ENCODE results near the gene TRIM15. TPM values are rescaled to one million over a fixed set of nuclear protein-coding genes. Genes with fewer than 3 reads are reported as not detected.

The TRIM15 gene
- total and polyA plus RNA-seq, 9 donors: 0.72 TPM; not detected in 8

DNA sequence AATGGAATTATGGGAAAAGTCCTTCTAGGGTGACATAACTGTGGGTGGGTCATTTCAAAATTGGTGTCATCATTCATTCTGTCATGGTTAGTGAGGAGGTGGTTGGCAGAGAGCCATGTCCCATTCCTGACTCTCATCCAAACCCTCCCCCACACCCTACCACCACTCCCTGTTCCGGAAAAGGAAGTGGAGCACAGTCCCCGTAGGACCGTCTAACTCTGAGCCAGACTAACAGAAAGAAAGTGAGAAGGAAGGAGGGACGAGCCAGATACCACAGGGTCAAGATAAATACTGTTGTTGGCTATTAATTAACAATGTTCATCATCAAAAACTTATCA, 7.1 kb upstream of the TRIM15 start:
- no peaks in the 10 kb centered on the region for H3K36me3 ChIP-seq
- no peak overlapping the region for H3K4me3 ChIP-seq
- 1 to 6% (median 5%) methylated on average over 4 of the region's 4 CpGs for WGBS, 3 donors
- no peak for DNase-seq
- H3K27ac ChIP-seq: no peak overlapping the region
- intact Hi-C loops (cut with DNase I): no loop called here
- no peaks in the 10 kb centered on the region for H3K27me3 ChIP-seq
- H3K4me1 ChIP-seq (ENCODE audit: insufficient read depth): no peaks in the 10 kb centered on the region
- TF ChIP-seq EP300 (IDR thresholded peaks at IDR 0.05) (no peak), POLR2A (IDR thresholded peaks at IDR 0.05) (no peak)
- TF ChIP-seq, protein P1, sequence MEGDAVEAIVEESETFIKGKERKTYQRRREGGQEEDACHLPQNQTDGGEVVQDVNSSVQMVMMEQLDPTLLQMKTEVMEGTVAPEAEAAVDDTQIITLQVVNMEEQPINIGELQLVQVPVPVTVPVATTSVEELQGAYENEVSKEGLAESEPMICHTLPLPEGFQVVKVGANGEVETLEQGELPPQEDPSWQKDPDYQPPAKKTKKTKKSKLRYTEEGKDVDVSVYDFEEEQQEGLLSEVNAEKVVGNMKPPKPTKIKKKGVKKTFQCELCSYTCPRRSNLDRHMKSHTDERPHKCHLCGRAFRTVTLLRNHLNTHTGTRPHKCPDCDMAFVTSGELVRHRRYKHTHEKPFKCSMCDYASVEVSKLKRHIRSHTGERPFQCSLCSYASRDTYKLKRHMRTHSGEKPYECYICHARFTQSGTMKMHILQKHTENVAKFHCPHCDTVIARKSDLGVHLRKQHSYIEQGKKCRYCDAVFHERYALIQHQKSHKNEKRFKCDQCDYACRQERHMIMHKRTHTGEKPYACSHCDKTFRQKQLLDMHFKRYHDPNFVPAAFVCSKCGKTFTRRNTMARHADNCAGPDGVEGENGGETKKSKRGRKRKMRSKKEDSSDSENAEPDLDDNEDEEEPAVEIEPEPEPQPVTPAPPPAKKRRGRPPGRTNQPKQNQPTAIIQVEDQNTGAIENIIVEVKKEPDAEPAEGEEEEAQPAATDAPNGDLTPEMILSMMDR (IDR thresholded peaks at IDR 0.05): no peak
- H3K9me3 ChIP-seq: no peaks in the 10 kb centered on the region

- Histone ChIP-seq H3K27me3 (no peaks in the 10 kb centered on the region), H3K36me3 (no peaks in the 10 kb centered on the region), H3K4me3 (no peak overlapping the region), H3K9me3 (no peaks in the 10 kb centered on the region), H3K4me1 (ENCODE audit: insufficient read depth) (no peaks in the 10 kb centered on the region), H3K27ac (no peak overlapping the region)
- intact Hi-C loops (cut with DNase I): no loop called here
- TF ChIP-seq, protein P1 (IDR thresholded peaks at IDR 0.05): no peak
- TF ChIP-seq EP300 (IDR thresholded peaks at IDR 0.05): no peak
- TF ChIP-seq POLR2A (IDR thresholded peaks at IDR 0.05): no peak
- 77 to 92% (median 88%) methylated on average over 9 of the region's 9 CpGs for WGBS, 3 donors
- no peak for DNase-seq
Observed at GRCh38 chr6:30156774-30157173, 6.6 kb upstream of the TRIM15 start.

DNA sequence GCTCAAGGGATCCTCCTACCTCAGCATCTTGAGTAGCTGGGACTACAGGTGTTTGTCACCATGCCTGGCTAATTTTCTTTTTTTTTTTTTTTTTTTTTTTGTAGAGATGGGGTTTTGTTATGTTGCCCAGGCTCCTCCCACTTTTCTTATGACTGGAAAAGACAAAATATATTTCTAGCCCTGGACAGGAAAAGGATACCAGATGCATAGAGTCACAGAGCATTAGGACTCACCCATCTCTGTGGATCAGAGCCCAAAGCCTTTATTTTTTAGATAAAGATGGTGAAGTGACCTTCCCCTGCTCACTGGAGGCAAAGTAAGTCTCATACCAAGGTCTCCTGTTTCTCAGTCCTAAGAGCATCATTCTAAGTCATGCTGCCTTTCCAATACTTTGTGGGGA, 5.8 kb upstream of the TRIM15 start:
- intact Hi-C loops (cut with DNase I): no loop called here

GRCh38 chr6:30157999-30158398, 5.3 kb upstream of the TRIM15 start:
- Histone ChIP-seq H3K36me3 (no peaks in the 10 kb centered on the region), H3K4me3 (no peak overlapping the region), H3K9me3 (no peaks in the 10 kb centered on the region), H3K27me3 (no peaks in the 10 kb centered on the region), H3K4me1 (ENCODE audit: insufficient read depth) (no peaks in the 10 kb centered on the region), H3K27ac (no peak overlapping the region)
- 82 to 84% (median 83%) methylated on average over 2 of the region's 2 CpGs for WGBS, 3 donors
- no peak for TF ChIP-seq POLR2A (IDR thresholded peaks at IDR 0.05)
- TF ChIP-seq, protein P1 (IDR thresholded peaks at IDR 0.05): no peak
- TF ChIP-seq EP300 (IDR thresholded peaks at IDR 0.05): no peak
- intact Hi-C loops (cut with DNase I): no loop called here
- DNase-seq: no peak

More for the DNA sequence above, 5.8 kb upstream of the TRIM15 start:
- H3K9me3 ChIP-seq: no peaks in the 10 kb centered on the region
- DNase-seq: no peak
- no peak overlapping the region for H3K4me3 ChIP-seq
- TF ChIP-seq POLR2A (IDR thresholded peaks at IDR 0.05) (no peak), EP300 (IDR thresholded peaks at IDR 0.05) (no peak)
- TF ChIP-seq, protein P1 (IDR thresholded peaks at IDR 0.05): no peak
- H3K27me3 ChIP-seq: no peaks in the 10 kb centered on the region
- no peak overlapping the region for H3K27ac ChIP-seq
- no peaks in the 10 kb centered on the region for H3K4me1 ChIP-seq (ENCODE audit: insufficient read depth)
- H3K36me3 ChIP-seq: no peaks in the 10 kb centered on the region

Measured in ovary (tissue), 9 donors.